BJ (cell line): ENCODE measurements around the gene WNT16. TPM values are rescaled to one million over a fixed set of nuclear protein-coding genes. Genes with fewer than 3 reads are reported as not detected.
A peak's percentile ranks its signal among the peaks of the same experiment; 100 is the strongest.
"Not testable (repeated sequence)": the region's sequence is repeated elsewhere in the genome, so short reads cannot be mapped to it uniquely, and the experiment has no call there.

Experiments
- CTCF ChIA-PET: fragments of 350-600 bp; formaldehyde crosslinking; extraction: SDS; loops from one replicate; lab custom pipeline; 2021; ENCODE audit warnings: antibody characterized with exemption, inconsistent platforms; lab: Yijun Ruan, JAX
- POLR2A ChIA-PET: fragments of 300-600 bp; sonication (Branson Sonifier 250); formaldehyde crosslinking; extraction: SDS; loops from one replicate; lab custom pipeline; 2021; ENCODE audit warnings: antibody characterized with exemption; lab: Charles Lee
- DNase-seq: peaks from one replicate; pipeline ENCODE4 v3.0.0-alpha.2; 2011; ENCODE audit warnings: low read depth
- H3K27me3 ChIP-seq: 2 replicates; pipeline ENCODE4 v1.6.0; 2011; ENCODE audit warnings: low read length; ENCODE audit not compliant: control insufficient read depth, insufficient read depth
- H3K36me3 ChIP-seq: 2 replicates; pipeline ENCODE4 v1.5.1; 2011; ENCODE audit warnings: low read length; ENCODE audit not compliant: control insufficient read depth, insufficient read depth
- H3K4me3 ChIP-seq: 2 replicates; pipeline ENCODE4 v1.5.1; 2011; ENCODE audit warnings: low read depth, mild to moderate bottlenecking, control low read depth, low read length
- polyA plus RNA-seq: library from polyadenylated mRNA; depleted of rRNA; stranded (reverse); fragments of >200 nt; gene quantifications from 2 replicates; pipeline ENCODE4 v1.2.3, GENCODE V29; 2011
- TF ChIP-seq, protein P1 (sequence below): IDR thresholded peaks from 2 replicates; pipeline ENCODE4 v1.5.1; 2011; ENCODE audit warnings: low read depth, mild to moderate bottlenecking, control low read depth, inconsistent platforms, low read length, moderate library complexity; ENCODE audit not compliant: insufficient read depth

WNT16 gene
- polyA plus RNA-seq, 1 experiment = 0.02 TPM

- ChIA-PET CTCF (interaction anchor here (0.6 kb wide), 1 partner anchor 134 kb away, joined by 3 read pairs; no protein-coding TSS in a partner anchor), POLR2A (no interaction called here)
- H3K4me3 ChIP-seq = no peak overlapping the region
Observed at GRCh38 chr7:121307021-121307574, 21.7 kb upstream of the WNT16 start.

DNA sequence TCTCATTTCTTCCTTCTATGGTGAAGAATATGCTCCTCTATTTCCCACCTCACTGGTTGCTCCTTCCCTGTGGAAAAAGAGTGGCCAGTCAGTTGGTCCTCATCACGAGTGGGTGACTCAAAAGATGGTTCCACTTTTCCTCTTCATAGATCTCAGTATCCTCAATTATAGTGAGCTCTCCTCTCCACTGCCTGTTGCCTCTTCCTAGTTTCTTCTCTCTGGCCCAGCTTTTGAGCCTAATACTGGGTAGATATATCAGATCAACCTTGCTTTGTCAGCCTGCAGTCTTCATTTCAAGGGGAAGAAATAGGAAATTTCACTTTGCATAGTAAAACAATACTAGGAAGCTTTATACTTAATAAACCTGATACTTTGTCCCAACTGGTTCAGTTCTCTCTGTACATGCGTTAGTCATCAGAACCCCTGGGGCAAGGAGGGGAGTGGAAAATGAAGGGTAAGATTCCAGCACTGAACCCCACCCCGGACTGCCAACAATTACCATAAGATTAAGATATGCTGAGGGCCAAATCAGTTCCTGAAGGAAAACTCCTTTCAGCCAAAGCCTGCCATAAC, 15.5 kb upstream of the WNT16 start:
- TF ChIP-seq, protein P1, sequence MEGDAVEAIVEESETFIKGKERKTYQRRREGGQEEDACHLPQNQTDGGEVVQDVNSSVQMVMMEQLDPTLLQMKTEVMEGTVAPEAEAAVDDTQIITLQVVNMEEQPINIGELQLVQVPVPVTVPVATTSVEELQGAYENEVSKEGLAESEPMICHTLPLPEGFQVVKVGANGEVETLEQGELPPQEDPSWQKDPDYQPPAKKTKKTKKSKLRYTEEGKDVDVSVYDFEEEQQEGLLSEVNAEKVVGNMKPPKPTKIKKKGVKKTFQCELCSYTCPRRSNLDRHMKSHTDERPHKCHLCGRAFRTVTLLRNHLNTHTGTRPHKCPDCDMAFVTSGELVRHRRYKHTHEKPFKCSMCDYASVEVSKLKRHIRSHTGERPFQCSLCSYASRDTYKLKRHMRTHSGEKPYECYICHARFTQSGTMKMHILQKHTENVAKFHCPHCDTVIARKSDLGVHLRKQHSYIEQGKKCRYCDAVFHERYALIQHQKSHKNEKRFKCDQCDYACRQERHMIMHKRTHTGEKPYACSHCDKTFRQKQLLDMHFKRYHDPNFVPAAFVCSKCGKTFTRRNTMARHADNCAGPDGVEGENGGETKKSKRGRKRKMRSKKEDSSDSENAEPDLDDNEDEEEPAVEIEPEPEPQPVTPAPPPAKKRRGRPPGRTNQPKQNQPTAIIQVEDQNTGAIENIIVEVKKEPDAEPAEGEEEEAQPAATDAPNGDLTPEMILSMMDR = no peak
- POLR2A ChIA-PET = no interaction called here
- Histone ChIP-seq H3K27me3 (no peaks in the 10 kb centered on the region), H3K36me3 (no peaks in the 10 kb centered on the region), H3K4me3 (no peak overlapping the region)
- CTCF ChIA-PET = interaction anchor here (0.6 to 1.6 kb wide), 2 partner anchors 53 to 308 kb away, joined by 4 read pairs; no protein-coding TSS in a partner anchor
- DNase-seq = no peak

More at GRCh38 chr7:121307021-121307574, 21.7 kb upstream of the WNT16 start:
- TF ChIP-seq, protein P1 = no peak
- no peak for DNase-seq
- Histone ChIP-seq H3K27me3 (no peaks in the 10 kb centered on the region), H3K36me3 (no peaks in the 10 kb centered on the region)

GRCh38 chr7:121313793-121314676, 14.8 kb upstream of the WNT16 start:
- Histone ChIP-seq H3K36me3 (no peaks in the 10 kb centered on the region), H3K27me3 (no peaks in the 10 kb centered on the region), H3K4me3 (no peak overlapping the region)
- DNase-seq = peak; percentile 19
- ChIA-PET CTCF (interaction anchor here (0.6 to 1.6 kb wide), 2 partner anchors 53 to 309 kb away, joined by 4 read pairs; no protein-coding TSS in a partner anchor), POLR2A (no interaction called here)
- TF ChIP-seq, protein P1 = no peak

DNA sequence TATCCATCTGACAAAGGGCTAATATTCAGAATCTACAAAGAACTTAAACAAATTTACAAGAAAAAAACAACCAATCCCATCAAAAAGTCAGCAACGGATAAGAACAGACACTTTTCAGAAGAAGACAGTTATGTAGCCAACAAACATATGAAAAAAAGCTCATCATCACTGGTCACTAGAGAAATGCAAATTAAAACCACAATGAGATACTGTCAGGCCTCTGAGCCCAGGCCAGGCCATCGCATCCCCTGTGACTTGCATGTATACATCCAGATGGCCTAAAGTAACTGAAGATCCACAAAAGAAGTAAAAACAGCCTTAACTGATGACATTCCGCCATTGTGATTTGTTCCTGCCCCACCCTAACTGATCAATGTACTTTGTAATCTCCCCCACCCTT, 13.6 kb upstream of the WNT16 start:
- POLR2A ChIA-PET, CTCF ChIA-PET, H3K27me3 ChIP-seq, DNase-seq, H3K36me3 ChIP-seq, H3K4me3 ChIP-seq: not testable (repeated sequence)

DNA sequence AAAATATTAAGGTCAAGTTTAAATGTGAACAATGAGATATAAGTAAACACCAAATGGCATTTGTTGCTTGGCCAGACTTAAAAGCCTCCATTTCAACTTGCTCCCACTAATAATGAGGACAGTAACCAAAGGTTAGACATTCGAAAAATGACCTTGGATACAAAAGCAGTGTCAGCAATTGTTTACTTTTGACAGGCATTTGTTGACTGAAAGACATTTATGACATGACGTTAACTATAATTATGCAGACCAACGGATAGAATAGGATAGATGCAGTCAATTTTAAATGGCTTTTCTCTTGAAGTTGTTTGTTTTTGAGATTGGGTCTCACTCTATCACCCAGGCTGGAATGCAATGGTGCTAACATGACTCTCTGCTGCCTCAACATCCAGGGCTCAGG, 6.3 kb upstream of the WNT16 start:
- no peak overlapping the region for H3K4me3 ChIP-seq
- CTCF ChIA-PET = no interaction called here
- no peaks in the 10 kb centered on the region for H3K36me3 ChIP-seq
- no peak for DNase-seq
- H3K27me3 ChIP-seq = peaks cover 4% of the 10 kb centered on the region; the same call in 1 of the 2 replicates
- TF ChIP-seq, protein P1 = no peak
- POLR2A ChIA-PET = no interaction called here
